GM23338 (cell line): ENCODE measurements around the gene KCNQ5. TPM values are rescaled to one million over a fixed set of nuclear protein-coding genes. Genes with fewer than 3 reads are reported as not detected.

Experiments
- ATAC-seq: fragments of 200-7000 bp; cut with Tn5 transposase; 3 replicates; pipeline ENCODE4 v1.9.1; 2020
- DNase-seq: peaks from one replicate; pipeline ENCODE4 v3.0.0-alpha.2; 2015; ENCODE audit warnings: low spot score
- H2AFZ ChIP-seq: fragments of 200-600 bp; sonication (generic); 2 replicates; pipeline ENCODE4 v1.8.0; 2016; ENCODE audit warnings: antibody characterized with exemption, mild to moderate bottlenecking, moderate library complexity
- H3F3A ChIP-seq: fragments of 200-600 bp; sonication (generic); replicated peaks from 2 replicates; pipeline ENCODE4 v1.8.0; 2017; ENCODE audit warnings: antibody characterized with exemption, mixed run types, low read depth
- H3K27ac ChIP-seq: fragments of 200-600 bp; sonication (generic); 2 replicates; pipeline ENCODE4 v1.6.1; 2016; ENCODE audit warnings: low read depth
- H3K27me3 ChIP-seq: fragments of 200-600 bp; sonication (generic); 2 replicates; pipeline ENCODE4 v1.8.0; 2016; ENCODE audit warnings: mild to moderate bottlenecking, mixed run types, moderate library complexity; ENCODE audit not compliant: insufficient read depth
- H3K36me3 ChIP-seq: fragments of 200-600 bp; sonication (generic); 2 replicates; pipeline ENCODE4 v1.8.0; 2016; ENCODE audit warnings: mild to moderate bottlenecking; ENCODE audit not compliant: insufficient read depth
- H3K4me1 ChIP-seq: fragments of 200-600 bp; sonication (generic); 2 replicates; pipeline ENCODE4 v1.8.0; 2016; ENCODE audit warnings: mild to moderate bottlenecking, moderate library complexity; ENCODE audit not compliant: insufficient read depth
- H3K4me2 ChIP-seq: fragments of 200-600 bp; sonication (generic); 2 replicates; pipeline ENCODE4 v1.7.1; 2017; ENCODE audit warnings: mixed run types
- H3K4me3 ChIP-seq: fragments of 200-600 bp; sonication (generic); 2 replicates; pipeline ENCODE4 v1.6.1; 2016; ENCODE audit warnings: mixed run types
- H3K79me2 ChIP-seq: fragments of 200-600 bp; sonication (generic); replicated peaks from 2 replicates; pipeline ENCODE4 v1.8.0; 2017; ENCODE audit warnings: mild to moderate bottlenecking; ENCODE audit not compliant: insufficient read depth
- H3K9me2 ChIP-seq: fragments of 200-600 bp; sonication (generic); 2 replicates; pipeline ENCODE4 v1.8.0; 2017; ENCODE audit not compliant: insufficient read depth
- H4K20me1 ChIP-seq: fragments of 200-600 bp; sonication (generic); replicated peaks from 2 replicates; pipeline ENCODE4 v1.8.0; 2017; ENCODE audit warnings: mild to moderate bottlenecking; ENCODE audit not compliant: insufficient read depth
- H3K27ac Mint-ChIP-seq: 2 replicates; pipeline ENCODE4 v1.8.0; 2020; ENCODE audit warnings: inconsistent platforms, mild to moderate bottlenecking, moderate library complexity, mixed read lengths
- H3K27me3 Mint-ChIP-seq: 3 replicates; pipeline ENCODE4 v1.8.0; 2022; ENCODE audit warnings: low read depth, mild to moderate bottlenecking, moderate library complexity, mixed read lengths, inconsistent platforms; ENCODE audit not compliant: insufficient read depth, poor library complexity
- H3K36me3 Mint-ChIP-seq: 3 replicates; pipeline ENCODE4 v1.8.0; 2021; ENCODE audit warnings: low read depth, mild to moderate bottlenecking, inconsistent platforms, moderate library complexity, mixed read lengths
- H3K4me1 Mint-ChIP-seq: 3 replicates; pipeline ENCODE4 v1.8.0; 2020; ENCODE audit warnings: mild to moderate bottlenecking, inconsistent platforms, mixed read lengths
- H3K4me3 Mint-ChIP-seq: 3 replicates; pipeline ENCODE4 v1.8.0; 2021; ENCODE audit warnings: moderate library complexity, mild to moderate bottlenecking, inconsistent platforms, mixed read lengths
- H3K9me3 Mint-ChIP-seq: 3 replicates; pipeline ENCODE4 v1.8.0; 2020; ENCODE audit warnings: moderate library complexity, mild to moderate bottlenecking, inconsistent platforms, mixed read lengths
- EZH2 ChIP-seq: fragments of 200-600 bp; sonication (generic); IDR thresholded peaks from one replicate; pipeline ENCODE4 v1.8.0; 2017; ENCODE audit warnings: antibody characterized with exemption, mild to moderate bottlenecking, low read depth; ENCODE audit not compliant: unreplicated experiment
- NANOG ChIP-seq: IDR thresholded peaks from 2 replicates; pipeline ENCODE4 v1.6.1; 2016; ENCODE audit warnings: antibody characterized with exemption, borderline replicate concordance
- POLR2AphosphoS5 ChIP-seq: IDR thresholded peaks from 2 replicates; pipeline ENCODE4 v1.6.1; 2016; ENCODE audit warnings: antibody characterized with exemption, low read depth
- ZNF114 ChIP-seq: fragments of 250-450 bp; sonication (Bioruptor Pico); IDR thresholded peaks from 2 replicates; pipeline ENCODE4 v1.5.0; 2020; ENCODE audit warnings: mild to moderate bottlenecking, moderate library complexity
- polyA plus RNA-seq: library from polyadenylated mRNA; unstranded; fragments of >200 nt; fragmentation: Nextera tagmentation; extraction: Ambion mirVana; gene quantifications from 2 replicates; pipeline ENCODE4 v1.2.1, GENCODE V29; 2016
- total RNA-seq: library from RNA; depleted of rRNA; stranded (reverse); fragments of >200 nt; shearing (Covaris generic); gene quantifications from 2 replicates; pipeline ENCODE4 v1.2.3, GENCODE V29; 2014
- TF ChIP-seq, protein P1 (sequence below): IDR thresholded peaks from one replicate; pipeline ENCODE4 v1.6.1; 2018; ENCODE audit warnings: antibody characterized with exemption; ENCODE audit not compliant: unreplicated experiment
- TF ChIP-seq, protein P2 (sequence below), 2 experiments: fragments of 200-600 bp in 1 of 2; sonication (generic) in 1 of 2; conservative IDR thresholded peaks; 2 replicates each; pipeline versions ENCODE4 v1.5.1 to v1.6.1; 2016 to 2017; ENCODE audit warnings: antibody characterized with exemption in 2 of 2, low read depth in 2 of 2, mild to moderate bottlenecking in 2 of 2, moderate library complexity in 1 of 2

KCNQ5 gene
- total and polyA plus RNA-seq, 2 experiments from 2014 or later, result 0.68 to 0.87 TPM

DNA sequence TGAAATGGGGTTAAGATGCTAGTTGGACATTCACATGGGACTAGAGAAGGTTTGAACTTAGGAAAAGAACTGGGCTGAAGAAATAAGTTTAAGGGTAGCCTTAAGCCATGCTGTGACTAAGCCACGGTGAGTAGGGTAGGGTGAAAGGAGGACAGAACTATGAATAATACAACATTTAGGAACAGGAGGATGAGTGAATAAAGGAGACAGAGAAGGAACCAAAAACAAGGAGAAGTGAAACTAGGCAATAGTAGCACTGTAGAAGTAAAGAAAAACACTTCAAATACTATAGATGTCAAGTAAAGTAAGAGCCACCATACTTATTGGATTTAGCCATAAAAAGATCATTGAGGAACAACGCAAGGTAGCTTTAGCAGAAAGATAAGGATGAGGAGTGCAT, 111.2 kb downstream of the KCNQ5 start (continued):
- TF ChIP-seq, protein P1, sequence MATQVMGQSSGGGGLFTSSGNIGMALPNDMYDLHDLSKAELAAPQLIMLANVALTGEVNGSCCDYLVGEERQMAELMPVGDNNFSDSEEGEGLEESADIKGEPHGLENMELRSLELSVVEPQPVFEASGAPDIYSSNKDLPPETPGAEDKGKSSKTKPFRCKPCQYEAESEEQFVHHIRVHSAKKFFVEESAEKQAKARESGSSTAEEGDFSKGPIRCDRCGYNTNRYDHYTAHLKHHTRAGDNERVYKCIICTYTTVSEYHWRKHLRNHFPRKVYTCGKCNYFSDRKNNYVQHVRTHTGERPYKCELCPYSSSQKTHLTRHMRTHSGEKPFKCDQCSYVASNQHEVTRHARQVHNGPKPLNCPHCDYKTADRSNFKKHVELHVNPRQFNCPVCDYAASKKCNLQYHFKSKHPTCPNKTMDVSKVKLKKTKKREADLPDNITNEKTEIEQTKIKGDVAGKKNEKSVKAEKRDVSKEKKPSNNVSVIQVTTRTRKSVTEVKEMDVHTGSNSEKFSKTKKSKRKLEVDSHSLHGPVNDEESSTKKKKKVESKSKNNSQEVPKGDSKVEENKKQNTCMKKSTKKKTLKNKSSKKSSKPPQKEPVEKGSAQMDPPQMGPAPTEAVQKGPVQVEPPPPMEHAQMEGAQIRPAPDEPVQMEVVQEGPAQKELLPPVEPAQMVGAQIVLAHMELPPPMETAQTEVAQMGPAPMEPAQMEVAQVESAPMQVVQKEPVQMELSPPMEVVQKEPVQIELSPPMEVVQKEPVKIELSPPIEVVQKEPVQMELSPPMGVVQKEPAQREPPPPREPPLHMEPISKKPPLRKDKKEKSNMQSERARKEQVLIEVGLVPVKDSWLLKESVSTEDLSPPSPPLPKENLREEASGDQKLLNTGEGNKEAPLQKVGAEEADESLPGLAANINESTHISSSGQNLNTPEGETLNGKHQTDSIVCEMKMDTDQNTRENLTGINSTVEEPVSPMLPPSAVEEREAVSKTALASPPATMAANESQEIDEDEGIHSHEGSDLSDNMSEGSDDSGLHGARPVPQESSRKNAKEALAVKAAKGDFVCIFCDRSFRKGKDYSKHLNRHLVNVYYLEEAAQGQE, result no peak
- TF ChIP-seq, protein P2, sequence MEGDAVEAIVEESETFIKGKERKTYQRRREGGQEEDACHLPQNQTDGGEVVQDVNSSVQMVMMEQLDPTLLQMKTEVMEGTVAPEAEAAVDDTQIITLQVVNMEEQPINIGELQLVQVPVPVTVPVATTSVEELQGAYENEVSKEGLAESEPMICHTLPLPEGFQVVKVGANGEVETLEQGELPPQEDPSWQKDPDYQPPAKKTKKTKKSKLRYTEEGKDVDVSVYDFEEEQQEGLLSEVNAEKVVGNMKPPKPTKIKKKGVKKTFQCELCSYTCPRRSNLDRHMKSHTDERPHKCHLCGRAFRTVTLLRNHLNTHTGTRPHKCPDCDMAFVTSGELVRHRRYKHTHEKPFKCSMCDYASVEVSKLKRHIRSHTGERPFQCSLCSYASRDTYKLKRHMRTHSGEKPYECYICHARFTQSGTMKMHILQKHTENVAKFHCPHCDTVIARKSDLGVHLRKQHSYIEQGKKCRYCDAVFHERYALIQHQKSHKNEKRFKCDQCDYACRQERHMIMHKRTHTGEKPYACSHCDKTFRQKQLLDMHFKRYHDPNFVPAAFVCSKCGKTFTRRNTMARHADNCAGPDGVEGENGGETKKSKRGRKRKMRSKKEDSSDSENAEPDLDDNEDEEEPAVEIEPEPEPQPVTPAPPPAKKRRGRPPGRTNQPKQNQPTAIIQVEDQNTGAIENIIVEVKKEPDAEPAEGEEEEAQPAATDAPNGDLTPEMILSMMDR (conservative IDR thresholded peaks at IDR 0.05; ENCODE audit: low read depth in 2 of 2), result no peak
- TF ChIP-seq ZNF114 (CRISPR knock-in tag) (no peak), NANOG (no peak)

DNA sequence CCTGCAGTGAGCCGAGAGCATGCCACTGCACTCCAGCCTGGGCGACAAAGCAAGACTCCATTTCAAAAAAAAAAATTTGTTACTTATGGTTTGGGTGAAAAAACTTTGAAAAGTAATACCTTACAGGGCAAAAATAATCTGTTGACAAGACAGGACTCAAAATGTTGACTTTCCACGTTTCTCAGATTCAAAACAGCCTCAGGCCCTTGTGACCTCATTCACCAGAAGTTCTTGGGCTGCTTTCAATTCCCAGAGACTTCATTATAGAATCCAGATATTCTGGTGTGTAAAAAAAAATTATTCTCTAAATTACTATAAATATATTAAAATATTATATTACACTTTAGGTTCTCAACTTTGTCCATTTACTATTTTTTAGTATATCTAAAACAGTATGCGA, 116.2 kb downstream of the KCNQ5 start:
- no peaks in the 10 kb centered on the region for H3K4me1 ChIP-seq
- H3F3A ChIP-seq, result no peaks in the 10 kb centered on the region
- H3K4me3 Mint-ChIP-seq, result no peak overlapping the region
- TF ChIP-seq, protein P1, result no peak
- TF ChIP-seq, protein P2 (conservative IDR thresholded peaks at IDR 0.05; ENCODE audit: low read depth in 2 of 2), result no peak
- TF ChIP-seq EZH2, result no peak
- TF ChIP-seq POLR2AphosphoS5, result no peak
- no peak for TF ChIP-seq NANOG
- TF ChIP-seq ZNF114 (CRISPR knock-in tag), result no peak

More for the DNA sequence above, 116.2 kb downstream of the KCNQ5 start:
- H2AFZ ChIP-seq, result no peak overlapping the region
- H3K27me3 ChIP-seq, result no peaks in the 10 kb centered on the region
- Mint-ChIP-seq H3K36me3 (no peaks in the 10 kb centered on the region), H3K4me1 (peaks cover 14% of the 10 kb centered on the region; the same call in 2 of the 3 replicates), H3K27me3 (no peaks in the 10 kb centered on the region), H3K27ac (no peak overlapping the region), H3K9me3 (no peaks in the 10 kb centered on the region)
- H3K79me2 ChIP-seq, result no peaks in the 10 kb centered on the region
- H3K4me3 ChIP-seq, result no peak overlapping the region
- no peaks in the 10 kb centered on the region for H4K20me1 ChIP-seq
- no peak overlapping the region for H3K27ac ChIP-seq
- no peaks in the 10 kb centered on the region for H3K36me3 ChIP-seq
- ATAC-seq (no peak), DNase-seq (no peak)
- no peaks in the 10 kb centered on the region for H3K9me2 ChIP-seq
- H3K4me2 ChIP-seq, result no peak overlapping the region
